VCaP (cell line): ENCODE data around the gene ATOSA.

ENCODE experiments used
- H3K27ac ChIP-seq: fragments of 450-650 bp; 2 replicates; pipeline ENCODE4 v1.5.1; 2017
- CTCF ChIP-seq: fragments of 450-650 bp; conservative IDR thresholded peaks from 2 replicates; pipeline ENCODE4 v1.5.1; 2017; ENCODE audit warnings: mild to moderate bottlenecking, moderate library complexity

ATOSA gene

GRCh38 chr15:52682781-52683180, 3.6 kb upstream of the ATOSA start:
- no peak for TF ChIP-seq CTCF
- H3K27ac ChIP-seq = no peak overlapping the region

GRCh38 chr15:52682200-52682599, 3.0 kb upstream of the ATOSA start:
- TF ChIP-seq CTCF = no peak
- H3K27ac ChIP-seq = no peak overlapping the region

GRCh38 chr15:52681441-52681840, 2.3 kb upstream of the ATOSA start:
- no peak for TF ChIP-seq CTCF
- no peak overlapping the region for H3K27ac ChIP-seq

GRCh38 chr15:52680761-52681160, 1.6 kb upstream of the ATOSA start:
- no peak for TF ChIP-seq CTCF
- H3K27ac ChIP-seq = no peak overlapping the region

GRCh38 chr15:52680041-52680391, 828 bp upstream of the ATOSA start:
- H3K27ac ChIP-seq = peak overlapping the region; percentile 99
- TF ChIP-seq CTCF = no peak

GRCh38 chr15:52678468-52679231, 538 bp downstream of the ATOSA start:
- peak overlapping the region; percentile 99 for H3K27ac ChIP-seq
- TF ChIP-seq CTCF = no peak

GRCh38 chr15:52677593-52678467, 1.4 kb downstream of the ATOSA start:
- no peak for TF ChIP-seq CTCF
- H3K27ac ChIP-seq = peak overlapping the region; percentile 99
